GM12864 (cell line): Measurements from ENCODE around the gene CRYL1.
A peak's percentile ranks its signal among the peaks of the same experiment; 100 is the strongest.

Experiments used
- DNase-seq: peaks from one replicate; pipeline ENCODE4 v3.0.0-alpha.2; 2011; ENCODE audit warnings: low read depth
- H3K4me3 ChIP-seq: 2 replicates; pipeline ENCODE4 v1.5.1; 2011; ENCODE audit warnings: mild to moderate bottlenecking, low read depth, low read length, control low read depth
- CTCF ChIP-seq: IDR thresholded peaks from 2 replicates; pipeline ENCODE4 v1.5.1; 2011; ENCODE audit warnings: low read depth, mild to moderate bottlenecking, moderate library complexity, low read length, control low read depth, inconsistent platforms; ENCODE audit errors: missing control alignments

CRYL1 gene

GRCh38 chr13:20497006-20497775 lies 28.5 kb downstream of the CRYL1 start:
- DNase-seq: no peak

GRCh38 chr13:20495087-20496023 lies 30.3 kb downstream of the CRYL1 start:
- peak; percentile 89 for TF ChIP-seq CTCF
- DNase-seq: peak; percentile 49
- no peak overlapping the region for H3K4me3 ChIP-seq

More at GRCh38 chr13:20497006-20497775, 28.5 kb downstream of the CRYL1 start:
- H3K4me3 ChIP-seq: no peak overlapping the region
- no peak for TF ChIP-seq CTCF

GRCh38 chr13:20494656-20495055 lies 31.0 kb downstream of the CRYL1 start:
- no peak for DNase-seq

GRCh38 chr13:20492641-20493040 lies 33.0 kb downstream of the CRYL1 start:
- TF ChIP-seq CTCF: peak; percentile 60
- no peak for DNase-seq
- H3K4me3 ChIP-seq: no peak overlapping the region

More at GRCh38 chr13:20494656-20495055, 31.0 kb downstream of the CRYL1 start:
- TF ChIP-seq CTCF: no peak
- H3K4me3 ChIP-seq: no peak overlapping the region

GRCh38 chr13:20491926-20492435 lies 33.7 kb downstream of the CRYL1 start:
- TF ChIP-seq CTCF: no peak
- DNase-seq: no peak
- no peak overlapping the region for H3K4me3 ChIP-seq

GRCh38 chr13:20489185-20489820 lies 36.4 kb downstream of the CRYL1 start:
- peak; percentile 12 for DNase-seq
- peak; percentile 67 for TF ChIP-seq CTCF

More at GRCh38 chr13:20489185-20489820, 36.4 kb downstream of the CRYL1 start:
- H3K4me3 ChIP-seq: no peak overlapping the region
